HCT116 (cell line): ENCODE results near the gene ARVCF. TPM values are rescaled to one million over a fixed set of nuclear protein-coding genes. Genes with fewer than 3 reads are reported as not detected.

ENCODE experiments used
- ATAC-seq: fragments of 200-7000 bp; cut with Tn5 transposase; 2 replicates; pipeline ENCODE4 v1.9.1; 2020; ENCODE audit warnings: mild to moderate bottlenecking, moderate library complexity
- BruUV-seq: library from RNA; stranded (reverse); fragments of 400-500 nt; replicated peaks from 2 replicates; lab custom pipeline; 2021; lab: Mats Ljungman, UMichigan
- CTCF ChIA-PET: fragments of 300-600 bp; sonication (Branson Sonifier 250); formaldehyde crosslinking; loops from one replicate; lab custom pipeline; 2021; ENCODE audit warnings: antibody characterized with exemption; lab: Charles Lee
- POLR2A ChIA-PET: fragments of 300-600, 350-600 bp; sonication (Branson Sonifier 250); formaldehyde crosslinking; loops from one replicate; lab custom pipeline; 2021; ENCODE audit warnings: antibody characterized with exemption; lab: Charles Lee
- RAD21 ChIA-PET, 2 experiments: fragments of 300-600 bp; sonication (Branson Sonifier 250); formaldehyde crosslinking; loops; one replicate each; lab custom pipeline; 2023; ENCODE audit warnings: low total read pairs in 2 of 2; ENCODE audit not compliant: uncharacterized antibody in 2 of 2, unreplicated experiment in 2 of 2, low non-redundant PET in 1 of 2; lab: Charles Lee
- DNase-seq: peaks from one replicate; pipeline ENCODE4 v3.0.0-alpha.2; 2010; ENCODE audit warnings: low read depth, low spot score
- H2AFZ ChIP-seq: fragments of 200-600 bp; shearing (Covaris generic), sonication (generic); 2 replicates; pipeline ENCODE4 v1.6.1; 2017; ENCODE audit warnings: low read depth, mixed run types, mixed read lengths, antibody characterized with exemption, low read length; ENCODE audit not compliant: poor library complexity, severe bottlenecking
- H3K27ac ChIP-seq: 2 replicates; pipeline ENCODE4 v1.5.1; 2012; ENCODE audit warnings: low read depth, low read length
- H3K27me3 ChIP-seq: fragments of 200-600 bp; sonication (generic); 2 replicates; pipeline ENCODE4 v1.6.1; 2016; ENCODE audit warnings: mixed run types, low read length, mixed read lengths; ENCODE audit not compliant: insufficient read depth
- H3K36me3 ChIP-seq, 2 experiments: fragments of 200-500 bp in 1 of 2; fragments of 200-600 bp in 1 of 2; sonication (Bioruptor generic) in 1 of 2; sonication (generic) in 1 of 2; 2 replicates each; pipeline versions ENCODE4 v1.5.1 to v1.6.1; 2014 to 2016; ENCODE audit warnings: low read length in 2 of 2, inconsistent platforms in 1 of 2, mixed read lengths in 1 of 2, mixed run types in 1 of 2; ENCODE audit not compliant: insufficient read depth in 2 of 2, control insufficient read depth in 1 of 2
- H3K4me1 ChIP-seq, 2 experiments: fragments of 200-600 bp in 1 of 2; sonication (generic) in 1 of 2; 2 replicates each; pipeline versions ENCODE4 v1.5.1 to v1.6.1; 2012 to 2017; ENCODE audit warnings: low read length in 2 of 2, inconsistent platforms in 1 of 2, mild to moderate bottlenecking in 1 of 2, mixed read lengths in 1 of 2, mixed run types in 1 of 2, moderate library complexity in 1 of 2; ENCODE audit not compliant: insufficient read depth in 2 of 2, control insufficient read depth in 1 of 2
- H3K4me2 ChIP-seq: fragments of 200-600 bp; sonication (generic); 2 replicates; pipeline ENCODE4 v1.6.1; 2017; ENCODE audit warnings: mixed run types, low read length, mixed read lengths
- H3K4me3 ChIP-seq, 2 experiments: fragments of 200-600 bp in 1 of 2; sonication (generic) in 1 of 2; replicated peaks in 1 of 2; 2 replicates each; pipeline ENCODE4 v1.5.1; 2011 to 2016; ENCODE audit warnings: low read length in 2 of 2, control low read depth in 1 of 2, low read depth in 1 of 2, mild to moderate bottlenecking in 1 of 2, mixed read lengths in 1 of 2, mixed run types in 1 of 2
- H3K79me2 ChIP-seq: fragments of 200-600 bp; sonication (generic); 2 replicates; pipeline ENCODE4 v1.6.1; 2017; ENCODE audit warnings: mild to moderate bottlenecking, mixed run types, low read length, moderate library complexity, mixed read lengths; ENCODE audit not compliant: insufficient read depth
- H3K9ac ChIP-seq: fragments of 200-600 bp; sonication (generic); 2 replicates; pipeline ENCODE4 v1.6.1; 2016; ENCODE audit warnings: low read length, mixed read lengths
- H3K9me2 ChIP-seq: fragments of 200-600 bp; sonication (generic), shearing (Covaris generic); 2 replicates; pipeline ENCODE4 v1.6.1; 2017; ENCODE audit warnings: mixed run types, mild to moderate bottlenecking, moderate library complexity; ENCODE audit not compliant: insufficient read depth
- H3K9me3 ChIP-seq, 2 experiments: fragments of 200-500 bp in 1 of 2; fragments of 200-600 bp in 1 of 2; sonication (Bioruptor generic) in 1 of 2; sonication (generic) in 1 of 2; 2 replicates each; pipeline ENCODE4 v1.6.1; 2014 to 2017; ENCODE audit warnings: low read length in 2 of 2, mixed read lengths in 2 of 2, inconsistent platforms in 1 of 2, low read depth in 1 of 2, mild to moderate bottlenecking in 1 of 2, mixed run types in 1 of 2, moderate library complexity in 1 of 2; ENCODE audit not compliant: control insufficient read depth in 1 of 2, insufficient read depth in 1 of 2
- H4K20me1 ChIP-seq: fragments of 200-600 bp; sonication (generic), shearing (Covaris generic); 2 replicates; pipeline ENCODE4 v1.6.1; 2017; ENCODE audit warnings: mixed run types, mild to moderate bottlenecking, moderate library complexity; ENCODE audit not compliant: insufficient read depth
- ATF3 ChIP-seq: IDR thresholded peaks from 2 replicates; pipeline ENCODE4 v1.6.1; 2012
- CBX3 ChIP-seq: IDR thresholded peaks from 2 replicates; pipeline ENCODE4 v1.6.1; 2012; ENCODE audit warnings: low read depth
- CEBPB ChIP-seq: IDR thresholded peaks from 2 replicates; pipeline ENCODE4 v1.6.1; 2012; ENCODE audit warnings: low read depth
- CTCF ChIP-seq, 3 experiments: fragments of 200-600 bp in 1 of 3; sonication (generic) in 1 of 3; IDR thresholded peaks in 2 of 3; conservative IDR thresholded peaks in 1 of 3; 2 replicates each; pipeline ENCODE4 v1.5.1; 2012 to 2017; ENCODE audit warnings: low read depth in 2 of 3, low read length in 2 of 3, antibody characterized with exemption in 1 of 3, borderline replicate concordance in 1 of 3, control low read depth in 1 of 3, mild to moderate bottlenecking in 1 of 3, mixed read lengths in 1 of 3, mixed run types in 1 of 3, moderate library complexity in 1 of 3; ENCODE audit not compliant: insufficient read depth in 1 of 3
- EGR1 ChIP-seq: IDR thresholded peaks from 2 replicates; pipeline ENCODE4 v1.6.1; 2012; ENCODE audit warnings: low read depth
- ELF1 ChIP-seq: IDR thresholded peaks from 2 replicates; pipeline ENCODE4 v1.6.1; 2012; ENCODE audit warnings: low read depth, borderline replicate concordance
- EZH2 ChIP-seq: fragments of 200-600 bp; sonication (generic); IDR thresholded peaks from 2 replicates; pipeline ENCODE4 v1.6.1; 2017; ENCODE audit warnings: antibody characterized with exemption, mixed run types
- EZH2phosphoT487 ChIP-seq: fragments of 200-600 bp; IDR thresholded peaks from 2 replicates; pipeline ENCODE4 v1.6.1; 2018; ENCODE audit warnings: antibody characterized with exemption, borderline replicate concordance
- FOSL1 ChIP-seq: IDR thresholded peaks from 2 replicates; pipeline ENCODE4 v1.6.1; 2012; ENCODE audit warnings: low read depth
- MAX ChIP-seq: IDR thresholded peaks from 2 replicates; pipeline ENCODE4 v1.6.1; 2012
- POLR2A ChIP-seq: IDR thresholded peaks from 2 replicates; pipeline ENCODE4 v1.7.0; 2011; ENCODE audit warnings: borderline replicate concordance; ENCODE audit not compliant: insufficient read depth, insufficient read length; ENCODE audit errors: extremely low read depth
- POLR2AphosphoS5 ChIP-seq: IDR thresholded peaks from 2 replicates; pipeline ENCODE4 v1.6.1; 2011; ENCODE audit warnings: mild to moderate bottlenecking, low read depth, low read length, moderate library complexity
- REST ChIP-seq: IDR thresholded peaks from 2 replicates; pipeline ENCODE4 v1.6.1; 2012; ENCODE audit warnings: low read depth
- SIN3A ChIP-seq: IDR thresholded peaks from 2 replicates; pipeline ENCODE4 v1.6.1; 2012; ENCODE audit warnings: low read depth
- SRF ChIP-seq: IDR thresholded peaks from 2 replicates; pipeline ENCODE4 v1.6.1; 2012; ENCODE audit warnings: low read depth
- YY1 ChIP-seq: IDR thresholded peaks from 2 replicates; pipeline ENCODE4 v1.6.1; 2011; ENCODE audit warnings: low read length, low read depth, moderate library complexity, mild to moderate bottlenecking; ENCODE audit not compliant: insufficient replicate concordance; ENCODE audit errors: extremely low read depth
- ZBTB33 ChIP-seq: IDR thresholded peaks from 2 replicates; pipeline ENCODE4 v1.6.1; 2011; ENCODE audit warnings: mild to moderate bottlenecking, low read length, moderate library complexity; ENCODE audit not compliant: insufficient replicate concordance; ENCODE audit errors: extremely low read depth
- ZFX ChIP-seq: fragments of 450-650 bp; IDR thresholded peaks from 2 replicates; pipeline ENCODE4 v1.6.1; 2017
- ZNF274 ChIP-seq: fragments of 200-500 bp; sonication (Bioruptor generic); IDR thresholded peaks from 2 replicates; pipeline ENCODE4 v1.6.1; 2014; ENCODE audit warnings: mild to moderate bottlenecking, low read depth, low read length, inconsistent platforms
- intact Hi-C: fragments of 100-400 bp; cut with micrococcal nuclease; formaldehyde crosslinking; loops from 2 replicates; pipeline ENCODE4 v1.10.0; 2022
- total RNA-seq: library from RNA; stranded (reverse); gene quantifications from one replicate; pipeline ENCODE4 v1.2.1, GENCODE V29; 2021; ENCODE audit not compliant: unreplicated experiment

The ARVCF gene
- total RNA-seq, 1 experiment from 2014 or later, result 42.8 TPM

- TF ChIP-seq CTCF (IDR thresholded peaks at IDR 0.05 in 2 of 3, conservative IDR thresholded peaks at IDR 0.05 in 1 of 3; ENCODE audit: borderline replicate concordance in 1 of 3, insufficient read depth in 1 of 3, low read depth in 2 of 3, low read length in 2 of 3) (no peak), SRF (no peak), ZFX (no peak), EGR1 (no peak), CEBPB (no peak), SIN3A (no peak), ZNF274 (no peak), EZH2 (no peak), EZH2phosphoT487 (no peak), ELF1 (no peak), FOSL1 (no peak), POLR2AphosphoS5 (no peak), MAX (no peak)
These were observed 1.4 kb upstream of the ARVCF start (continued) for GRCh38 chr22:20018001-20018400.

- H3K4me3 ChIP-seq, result peak overlapping the region; percentile 66 to 81
- no peak for ATAC-seq
- H3K9ac ChIP-seq, result peak overlapping the region; percentile 77
- no peaks in the 10 kb centered on the region for H4K20me1 ChIP-seq
- no peaks in the 10 kb centered on the region for H3K27me3 ChIP-seq
- H3K79me2 ChIP-seq, result peaks cover 15% of the 10 kb centered on the region
- RAD21 ChIA-PET, result no interaction called here
- peak overlapping the region; percentile 98 for H3K4me2 ChIP-seq
- no peak overlapping the region for H3K27ac ChIP-seq
- peaks cover 20 to 39% of the 10 kb centered on the region in 2 experiments; a peak in 3 of 4 replicates for H3K4me1 ChIP-seq
- no peak for DNase-seq
- no peaks in the 10 kb centered on the region for H3K9me2 ChIP-seq
- BruUV-seq, result no TSS peak
- POLR2A ChIA-PET, result no interaction called here
- H3K36me3 ChIP-seq, result no peaks in the 10 kb centered on the region
- CTCF ChIA-PET, result no interaction called here
- H3K9me3 ChIP-seq, result no peaks in the 10 kb centered on the region
- intact Hi-C loops, result no loop called here
- no peak overlapping the region for H2AFZ ChIP-seq
- TF ChIP-seq SIN3A, result no peak
- no peak for TF ChIP-seq ZFX
- no peak for TF ChIP-seq ELF1
- no peak for TF ChIP-seq MAX
- TF ChIP-seq FOSL1, result no peak
- no peak for TF ChIP-seq POLR2A
- TF ChIP-seq YY1, result no peak
- TF ChIP-seq ATF3, result no peak
- TF ChIP-seq CBX3, result no peak
- no peak for TF ChIP-seq REST
- no peak for TF ChIP-seq ZBTB33
These were observed 967 bp upstream of the ARVCF start for GRCh38 chr22:20017622-20017958.
